Mesendoderm (in vitro differentiated cells): ENCODE results near the gene MORN5.

Source experiments
- DNase-seq: peaks from one replicate; pipeline ENCODE4 v3.0.0; 2013
- H2AK5ac ChIP-seq: 2 replicates; pipeline ENCODE4 v1.6.1; 2013; ENCODE audit warnings: low read length, inconsistent platforms
- H2BK120ac ChIP-seq: 2 replicates; pipeline ENCODE4 v1.6.1; 2013; ENCODE audit warnings: low read depth, mild to moderate bottlenecking, low read length, moderate library complexity, mixed read lengths
- H2BK15ac ChIP-seq: replicated peaks from 2 replicates; pipeline ENCODE4 v1.6.1; 2013; ENCODE audit warnings: low read depth, mild to moderate bottlenecking, moderate library complexity
- H2BK5ac ChIP-seq: 2 replicates; pipeline ENCODE4 v1.6.1; 2013; ENCODE audit warnings: low read length, inconsistent platforms
- H3K18ac ChIP-seq: 2 replicates; pipeline ENCODE4 v1.6.1; 2013; ENCODE audit warnings: mild to moderate bottlenecking, low read length, mixed read lengths
- H3K23ac ChIP-seq: one replicate; pipeline ENCODE4 v1.6.1; 2013; ENCODE audit warnings: low read length
- H3K27ac ChIP-seq: 2 replicates; pipeline ENCODE4 v1.5.1; 2013; ENCODE audit warnings: low read depth, mild to moderate bottlenecking, inconsistent platforms, low read length, moderate library complexity
- H3K27me3 ChIP-seq: 2 replicates; pipeline ENCODE4 v1.6.1; 2013; ENCODE audit warnings: low read length, control low read depth, mild to moderate bottlenecking, inconsistent platforms; ENCODE audit not compliant: insufficient read depth, poor library complexity
- H3K36me3 ChIP-seq: 2 replicates; pipeline ENCODE4 v1.6.1; 2013; ENCODE audit warnings: low read length, inconsistent platforms; ENCODE audit not compliant: control insufficient read depth, insufficient read depth
- H3K4ac ChIP-seq: one replicate; pipeline ENCODE4 v1.6.1; 2013; ENCODE audit warnings: low read depth, mild to moderate bottlenecking, low read length, moderate library complexity
- H3K4me1 ChIP-seq: 2 replicates; pipeline ENCODE4 v1.6.1; 2013; ENCODE audit warnings: low read depth, low read length, inconsistent platforms; ENCODE audit not compliant: control insufficient read depth
- H3K4me2 ChIP-seq: 2 replicates; pipeline ENCODE4 v1.6.1; 2013; ENCODE audit warnings: low read length
- H3K4me3 ChIP-seq: 2 replicates; pipeline ENCODE4 v1.5.1; 2013; ENCODE audit warnings: mild to moderate bottlenecking, low read length
- H3K56ac ChIP-seq: one replicate; pipeline ENCODE4 v1.6.1; 2013; ENCODE audit warnings: low read length
- H3K79me1 ChIP-seq: 2 replicates; pipeline ENCODE4 v1.6.1; 2013; ENCODE audit warnings: low read length, inconsistent platforms
- H3K79me2 ChIP-seq: 2 replicates; pipeline ENCODE4 v1.6.1; 2013; ENCODE audit warnings: mild to moderate bottlenecking, low read length; ENCODE audit not compliant: control insufficient read depth, insufficient read depth
- H3K9ac ChIP-seq: 2 replicates; pipeline ENCODE4 v1.6.1; 2013; ENCODE audit warnings: low read length, inconsistent platforms
- H4K5ac ChIP-seq: one replicate; pipeline ENCODE4 v1.6.1; 2013; ENCODE audit warnings: low read length
- H4K8ac ChIP-seq: one replicate; pipeline ENCODE4 v1.6.1; 2013; ENCODE audit warnings: low read depth, mild to moderate bottlenecking, control low read depth, low read length, moderate library complexity
- WGBS: extraction: QIAGEN DNeasy Blood & Tissue Kit; methylation state at CpG from one replicate; pipeline ENCODE4 v1.1.7; 2013; ENCODE audit warnings: low lambda C conversion rate, missing lambda C conversion rate; ENCODE audit not compliant: insufficient coverage; ENCODE audit errors: extremely low coverage; 5-methylcytosine and 5-hydroxymethylcytosine counted together

The MORN5 gene

DNA sequence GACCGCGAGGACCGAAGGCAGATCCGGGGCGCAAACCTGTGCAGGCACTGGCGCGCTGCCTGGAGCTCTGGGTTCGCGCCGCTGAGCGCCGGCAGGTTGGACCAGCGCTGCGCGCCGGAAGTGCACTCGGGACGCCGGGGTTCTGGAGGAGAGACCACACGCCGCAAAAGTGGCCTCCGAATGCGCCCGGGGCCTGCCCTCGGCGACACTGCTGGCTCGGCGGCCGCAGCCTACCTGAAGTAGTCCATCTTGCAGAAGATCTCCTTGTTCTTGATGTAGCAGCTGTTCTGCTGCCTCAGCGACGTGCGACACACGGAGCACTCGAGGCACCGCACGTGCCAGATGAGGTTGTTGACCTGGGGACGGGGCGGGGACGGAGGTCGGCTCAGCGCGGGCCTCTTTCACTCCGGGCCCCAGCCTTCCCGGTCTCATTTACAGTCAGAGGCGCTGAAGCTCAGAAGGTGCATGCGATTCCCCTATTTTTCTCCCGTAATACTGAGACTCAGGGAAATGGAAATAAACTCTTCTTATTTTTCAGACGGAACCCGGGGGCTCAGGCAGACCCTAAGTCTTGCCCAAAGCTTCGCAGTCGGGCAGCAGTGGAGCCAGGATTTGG lies 66.5 kb downstream of the MORN5 start:
- Histone ChIP-seq H3K79me1 (no peaks in the 10 kb centered on the region), H4K5ac (no peak overlapping the region), H3K9ac (no peak overlapping the region), H3K27ac (no peak overlapping the region), H3K4me1 (no peaks in the 10 kb centered on the region), H3K23ac (peak overlapping the region; percentile 66), H3K27me3 (peaks cover 89% of the 10 kb centered on the region), H3K4me2 (no peak overlapping the region), H3K79me2 (no peaks in the 10 kb centered on the region), H3K4ac (no peak overlapping the region), H2BK5ac (no peak overlapping the region), H2AK5ac (no peak overlapping the region), H2BK15ac (no peak overlapping the region), H3K18ac (no peak overlapping the region), H2BK120ac (no peak overlapping the region), H4K8ac (no peak overlapping the region), H3K36me3 (no peaks in the 10 kb centered on the region), H3K4me3 (no peak overlapping the region), H3K56ac (peak overlapping the region; percentile 1)
- no CpG with 5 or more reads among the region's 51 CpGs for WGBS
- peak; percentile 36 for DNase-seq

- no peak overlapping the region for H2BK120ac ChIP-seq
- no peak overlapping the region for H3K56ac ChIP-seq
- H3K4me1 ChIP-seq, result no peaks in the 10 kb centered on the region
- H3K27me3 ChIP-seq, result peaks cover 84% of the 10 kb centered on the region
- H3K23ac ChIP-seq, result no peak overlapping the region
- H3K36me3 ChIP-seq, result no peaks in the 10 kb centered on the region
- peak; percentile 42 for DNase-seq
- no peak overlapping the region for H4K5ac ChIP-seq
- no peak overlapping the region for H3K9ac ChIP-seq
- WGBS, result no CpG with 5 or more reads among the region's 59 CpGs
- no peak overlapping the region for H3K18ac ChIP-seq
- no peak overlapping the region for H3K27ac ChIP-seq
- no peak overlapping the region for H2BK5ac ChIP-seq
- H3K79me1 ChIP-seq, result no peaks in the 10 kb centered on the region
- no peak overlapping the region for H2BK15ac ChIP-seq
- no peak overlapping the region for H4K8ac ChIP-seq
- H3K4me2 ChIP-seq, result no peak overlapping the region
- H3K4me3 ChIP-seq, result no peak overlapping the region
- no peak overlapping the region for H2AK5ac ChIP-seq
- H3K79me2 ChIP-seq, result no peaks in the 10 kb centered on the region
- H3K4ac ChIP-seq, result no peak overlapping the region
Measured at GRCh38 chr9:122226758-122227574, 67.3 kb downstream of the MORN5 start.

- H2AK5ac ChIP-seq, result no peak overlapping the region
- H3K79me2 ChIP-seq, result no peaks in the 10 kb centered on the region
- H2BK15ac ChIP-seq, result no peak overlapping the region
- H3K4me1 ChIP-seq, result no peaks in the 10 kb centered on the region
- H3K56ac ChIP-seq, result no peak overlapping the region
- H3K4ac ChIP-seq, result no peak overlapping the region
- no peak overlapping the region for H4K8ac ChIP-seq
- H3K4me3 ChIP-seq, result no peak overlapping the region
- no peak overlapping the region for H2BK120ac ChIP-seq
- no peak overlapping the region for H3K18ac ChIP-seq
- H3K23ac ChIP-seq, result no peak overlapping the region
- DNase-seq, result no peak
- peaks cover 79% of the 10 kb centered on the region for H3K27me3 ChIP-seq
- no peak overlapping the region for H2BK5ac ChIP-seq
- no peak overlapping the region for H3K4me2 ChIP-seq
- H3K9ac ChIP-seq, result no peak overlapping the region
- no peaks in the 10 kb centered on the region for H3K79me1 ChIP-seq
- WGBS, result no CpG with 5 or more reads among the region's 10 CpGs
- H3K27ac ChIP-seq, result no peak overlapping the region
- no peak overlapping the region for H4K5ac ChIP-seq
- H3K36me3 ChIP-seq, result no peaks in the 10 kb centered on the region
Measured at GRCh38 chr9:122227575-122227900, 67.8 kb downstream of the MORN5 start.

DNA sequence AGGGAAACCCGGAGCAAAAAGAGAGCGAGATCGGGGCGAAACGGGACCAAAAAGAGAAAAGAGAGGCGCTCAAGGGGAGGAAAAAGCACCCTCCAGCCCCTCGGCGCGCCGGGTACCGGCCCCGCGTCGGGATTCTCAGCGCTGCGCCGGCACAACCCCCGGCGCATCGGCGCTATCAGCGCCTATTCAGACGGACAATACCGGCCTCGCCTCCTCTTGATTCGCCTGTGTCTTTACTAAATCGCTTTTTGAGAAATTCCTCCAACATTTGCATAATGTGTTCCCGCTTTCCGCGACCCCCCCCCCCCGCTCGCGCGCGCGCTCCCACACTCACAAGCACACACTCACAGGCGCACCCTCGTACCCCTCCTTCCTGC lies 68.5 kb downstream of the MORN5 start:
- no peaks in the 10 kb centered on the region for H3K79me2 ChIP-seq
- H3K36me3 ChIP-seq, result no peaks in the 10 kb centered on the region
- no peak overlapping the region for H4K5ac ChIP-seq
- no peak overlapping the region for H3K4ac ChIP-seq
- peak; percentile 21 for DNase-seq
- H3K18ac ChIP-seq, result no peak overlapping the region
- H3K23ac ChIP-seq, result no peak overlapping the region
- H4K8ac ChIP-seq, result no peak overlapping the region
- H2BK120ac ChIP-seq, result no peak overlapping the region
- no peak overlapping the region for H2BK15ac ChIP-seq
- peak overlapping the region; percentile 29 for H3K4me2 ChIP-seq
- no peak overlapping the region for H2BK5ac ChIP-seq
- H3K56ac ChIP-seq, result peak overlapping the region; percentile 15
- peak overlapping the region; percentile 34 for H3K9ac ChIP-seq
- H3K79me1 ChIP-seq, result no peaks in the 10 kb centered on the region
- no peak overlapping the region for H3K4me3 ChIP-seq
- H3K4me1 ChIP-seq, result no peaks in the 10 kb centered on the region
- H2AK5ac ChIP-seq, result no peak overlapping the region
- peaks cover 73% of the 10 kb centered on the region for H3K27me3 ChIP-seq
- no peak overlapping the region for H3K27ac ChIP-seq
- WGBS, result no CpG with 5 or more reads among the region's 38 CpGs

- no peak within 1 kb of the TSS for H2BK120ac ChIP-seq
- no peak within 1 kb of the TSS for H2BK15ac ChIP-seq
- H3K56ac ChIP-seq, result peak within 1 kb of the TSS; percentile 15
- no peak within 1 kb of the TSS for H2AK5ac ChIP-seq
- no peak within 1 kb of the TSS for H2BK5ac ChIP-seq
- peak within 1 kb of the TSS; percentile 66 for H3K23ac ChIP-seq
- H3K36me3 ChIP-seq, result no peaks in the 10 kb centered on the region
- WGBS, result no CpG with 5 or more reads among the region's 70 CpGs
- no peak within 1 kb of the TSS for H4K5ac ChIP-seq
- no peak within 1 kb of the TSS for H3K4ac ChIP-seq
- H3K79me2 ChIP-seq, result no peaks in the 10 kb centered on the region
- no peak within 1 kb of the TSS for H3K18ac ChIP-seq
- no peak within 1 kb of the TSS for H3K27ac ChIP-seq
- H3K4me2 ChIP-seq, result peak within 1 kb of the TSS; percentile 29
- no peaks in the 10 kb centered on the region for H3K4me1 ChIP-seq
- DNase-seq, result peak; percentile 35
- H3K9ac ChIP-seq, result peak within 1 kb of the TSS; percentile 34
- no peak within 1 kb of the TSS for H3K4me3 ChIP-seq
- no peak within 1 kb of the TSS for H4K8ac ChIP-seq
- H3K27me3 ChIP-seq, result peaks cover 67% of the 10 kb centered on the region
- no peaks in the 10 kb centered on the region for H3K79me1 ChIP-seq
Measured at GRCh38 chr9:122228568-122229484, 69.1 kb downstream of the MORN5 start, which contains the start of gene LHX6. Gene LHX6, minus strand, starts transcription at chr9:122228957. Its CDS starts 217 bp downstream, at chr9:122228740.
